ENCODE measurements around the gene PLXND1.
A peak's percentile ranks its signal among the peaks of the same experiment; 100 is the strongest.

Gene PLXND1

GRCh38 chr3:129627350-129628168 lies 21.1 kb upstream of the PLXND1 start:
- peak; percentile 75 for TF ChIP-seq CTCF (IDR thresholded peaks at IDR 0.05; ENCODE audit: control insufficient read depth, insufficient read depth, low read depth, low read length, missing control alignments)
- peak overlapping the region; percentile 46 for H3K4me3 ChIP-seq (ENCODE audit: control insufficient read depth, low read depth, low read length)
- DNase-seq (ENCODE audit: low read depth): no peak

- TF ChIP-seq CTCF (IDR thresholded peaks at IDR 0.05; ENCODE audit: control insufficient read depth, insufficient read depth, low read depth, low read length, missing control alignments): no peak
- no peak for DNase-seq (ENCODE audit: low read depth)
- H3K4me3 ChIP-seq (ENCODE audit: control insufficient read depth, low read depth, low read length): peak overlapping the region; percentile 46
Measured at GRCh38 chr3:129626744-129627349, 20.4 kb upstream of the PLXND1 start.

GRCh38 chr3:129625072-129625874 lies 18.8 kb upstream of the PLXND1 start:
- no peak for DNase-seq (ENCODE audit: low read depth)
- TF ChIP-seq CTCF (IDR thresholded peaks at IDR 0.05; ENCODE audit: control insufficient read depth, insufficient read depth, low read depth, low read length, missing control alignments): no peak
- H3K4me3 ChIP-seq (ENCODE audit: control insufficient read depth, low read depth, low read length): no peak overlapping the region

- no peak for TF ChIP-seq CTCF (IDR thresholded peaks at IDR 0.05; ENCODE audit: control insufficient read depth, insufficient read depth, low read depth, low read length, missing control alignments)
- H3K4me3 ChIP-seq (ENCODE audit: control insufficient read depth, low read depth, low read length): no peak overlapping the region
- no peak for DNase-seq (ENCODE audit: low read depth)
Measured at GRCh38 chr3:129624347-129625071, 18.0 kb upstream of the PLXND1 start.

GRCh38 chr3:129623447-129624118 lies 17.1 kb upstream of the PLXND1 start:
- no peak for DNase-seq (ENCODE audit: low read depth)
- no peak overlapping the region for H3K4me3 ChIP-seq (ENCODE audit: control insufficient read depth, low read depth, low read length)
- no peak for TF ChIP-seq CTCF (IDR thresholded peaks at IDR 0.05; ENCODE audit: control insufficient read depth, insufficient read depth, low read depth, low read length, missing control alignments)
